Measurements from ENCODE around the gene EHMT1. TPM values are rescaled to one million over a fixed set of nuclear protein-coding genes. Genes with fewer than 3 reads are reported as not detected.

Gene EHMT1
- total RNA-seq, 1 donor from 2014 or later: 82.7 TPM

- H3K27ac ChIP-seq: peak overlapping the region; percentile 66
- DNase-seq (peak; percentile 68), ATAC-seq (peak; percentile 71)
- no peaks in the 10 kb centered on the region for H3K4me1 ChIP-seq
- H3K9me3 ChIP-seq: no peaks in the 10 kb centered on the region
- H3K27me3 ChIP-seq: no peaks in the 10 kb centered on the region
- no peak overlapping the region for H3K4me3 ChIP-seq
- intact Hi-C loops (cut with DNase I): no loop called here
- peaks cover 62% of the 10 kb centered on the region for H3K36me3 ChIP-seq
- TF ChIP-seq, protein P1, sequence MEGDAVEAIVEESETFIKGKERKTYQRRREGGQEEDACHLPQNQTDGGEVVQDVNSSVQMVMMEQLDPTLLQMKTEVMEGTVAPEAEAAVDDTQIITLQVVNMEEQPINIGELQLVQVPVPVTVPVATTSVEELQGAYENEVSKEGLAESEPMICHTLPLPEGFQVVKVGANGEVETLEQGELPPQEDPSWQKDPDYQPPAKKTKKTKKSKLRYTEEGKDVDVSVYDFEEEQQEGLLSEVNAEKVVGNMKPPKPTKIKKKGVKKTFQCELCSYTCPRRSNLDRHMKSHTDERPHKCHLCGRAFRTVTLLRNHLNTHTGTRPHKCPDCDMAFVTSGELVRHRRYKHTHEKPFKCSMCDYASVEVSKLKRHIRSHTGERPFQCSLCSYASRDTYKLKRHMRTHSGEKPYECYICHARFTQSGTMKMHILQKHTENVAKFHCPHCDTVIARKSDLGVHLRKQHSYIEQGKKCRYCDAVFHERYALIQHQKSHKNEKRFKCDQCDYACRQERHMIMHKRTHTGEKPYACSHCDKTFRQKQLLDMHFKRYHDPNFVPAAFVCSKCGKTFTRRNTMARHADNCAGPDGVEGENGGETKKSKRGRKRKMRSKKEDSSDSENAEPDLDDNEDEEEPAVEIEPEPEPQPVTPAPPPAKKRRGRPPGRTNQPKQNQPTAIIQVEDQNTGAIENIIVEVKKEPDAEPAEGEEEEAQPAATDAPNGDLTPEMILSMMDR (IDR thresholded peaks at IDR 0.05): no peak
Observed at GRCh38 chr9:137788561-137789294, 169.9 kb downstream of the EHMT1 start.

DNA sequence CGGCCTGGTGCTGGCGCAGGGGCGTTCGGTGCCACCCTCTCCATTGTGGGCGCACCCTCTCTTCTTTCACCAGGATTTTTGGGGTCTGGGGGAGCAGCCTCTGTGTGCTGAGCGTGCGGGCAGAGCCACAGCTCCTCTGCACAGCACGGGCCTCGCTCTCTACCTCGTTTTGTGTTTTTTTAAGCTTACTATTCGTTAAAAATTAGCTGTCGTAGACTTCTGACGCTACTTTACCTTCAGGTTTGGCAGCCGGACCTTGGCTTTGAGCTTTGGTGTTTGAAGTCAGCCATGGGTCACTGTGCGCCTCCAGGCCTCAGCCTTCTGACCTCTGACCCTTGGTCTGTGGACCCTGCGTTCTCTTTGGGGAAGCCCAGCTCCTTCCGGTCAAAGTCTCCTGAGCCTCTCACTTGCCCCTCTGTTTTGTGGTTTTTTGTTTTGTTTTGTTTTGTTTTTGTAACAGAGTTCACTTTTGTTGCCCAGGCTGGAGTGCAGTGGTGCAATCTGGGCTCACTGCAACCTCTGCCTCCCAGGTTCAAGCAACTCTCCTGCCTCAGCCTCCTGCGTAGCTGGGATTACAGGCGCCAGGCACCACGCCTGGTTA lies 170.6 kb downstream of the EHMT1 start:
- no peaks in the 10 kb centered on the region for H3K4me1 ChIP-seq
- peak; percentile 16 for DNase-seq
- no peak overlapping the region for H3K4me3 ChIP-seq
- TF ChIP-seq, protein P1 (IDR thresholded peaks at IDR 0.05): no peak
- peaks cover 62% of the 10 kb centered on the region for H3K36me3 ChIP-seq
- H3K27ac ChIP-seq: peak overlapping the region; percentile 31
- H3K27me3 ChIP-seq: no peaks in the 10 kb centered on the region
- intact Hi-C loops (cut with DNase I): no loop called here
- ATAC-seq: no peak
- no peaks in the 10 kb centered on the region for H3K9me3 ChIP-seq

DNA sequence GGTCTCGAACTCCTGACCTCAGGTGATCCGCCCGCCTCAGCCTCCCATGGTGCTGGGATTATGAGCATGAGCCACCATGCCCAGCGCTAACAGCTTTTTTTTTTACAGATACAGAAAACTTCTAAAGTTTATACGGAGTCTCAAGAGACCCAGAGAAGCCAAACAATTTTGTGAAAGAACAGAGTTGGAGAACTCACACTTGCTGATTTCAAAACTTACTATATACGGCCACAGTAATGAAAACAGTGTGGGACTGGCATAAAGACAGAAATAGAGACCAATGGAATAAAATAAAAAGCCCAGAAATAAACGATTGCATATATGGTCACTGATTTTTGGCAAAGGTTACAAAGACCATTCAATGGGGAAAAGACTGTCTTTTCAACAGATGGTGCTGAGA lies 173.1 kb downstream of the EHMT1 start:
- no peaks in the 10 kb centered on the region for H3K27me3 ChIP-seq
- TF ChIP-seq, protein P1 (IDR thresholded peaks at IDR 0.05): no peak
- no peaks in the 10 kb centered on the region for H3K9me3 ChIP-seq
- H3K36me3 ChIP-seq: peaks cover 73% of the 10 kb centered on the region
- H3K4me1 ChIP-seq: no peaks in the 10 kb centered on the region
- H3K4me3 ChIP-seq: no peak overlapping the region
- intact Hi-C loops (cut with DNase I): no loop called here
- ATAC-seq (no peak), DNase-seq (no peak)
- no peak overlapping the region for H3K27ac ChIP-seq

DNA sequence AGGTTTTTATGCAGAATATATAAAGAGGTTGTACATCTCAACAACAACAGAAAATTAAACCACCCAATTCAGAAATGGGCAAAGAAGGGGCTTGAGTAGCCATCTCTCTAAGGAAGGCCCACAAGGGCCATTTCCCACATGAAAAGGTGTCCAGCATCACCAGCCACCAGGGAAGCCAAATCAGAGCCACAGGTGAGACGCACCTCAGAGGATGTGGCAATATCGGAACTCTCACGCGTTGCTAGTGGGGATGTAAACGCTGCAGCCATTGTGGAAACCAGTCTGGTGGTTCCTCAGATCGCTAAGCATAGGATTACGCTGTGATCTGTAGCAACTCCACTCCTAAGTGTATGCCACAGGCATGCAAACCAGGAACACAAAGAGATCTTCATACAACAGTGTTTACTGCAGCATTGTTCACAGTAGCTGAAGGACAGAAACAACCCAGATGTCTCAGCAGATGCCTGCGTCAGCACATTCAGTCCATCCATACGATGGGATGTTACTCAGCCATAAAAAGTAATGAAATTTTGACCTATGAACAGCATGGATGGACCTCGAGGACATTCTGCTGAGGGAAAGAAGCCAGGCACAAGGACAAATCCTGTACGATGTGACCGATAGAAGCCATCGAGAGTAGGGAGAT lies 174.5 kb downstream of the EHMT1 start:
- DNase-seq: peak; percentile 19
- ATAC-seq: no peak
- no peaks in the 10 kb centered on the region for H3K27me3 ChIP-seq
- no peaks in the 10 kb centered on the region for H3K4me1 ChIP-seq
- H3K36me3 ChIP-seq: peaks cover 82% of the 10 kb centered on the region
- H3K4me3 ChIP-seq: no peak overlapping the region
- H3K9me3 ChIP-seq: no peaks in the 10 kb centered on the region
- no peak overlapping the region for H3K27ac ChIP-seq
- TF ChIP-seq, protein P1 (IDR thresholded peaks at IDR 0.05): no peak
- intact Hi-C loops (cut with DNase I): no loop called here

DNA sequence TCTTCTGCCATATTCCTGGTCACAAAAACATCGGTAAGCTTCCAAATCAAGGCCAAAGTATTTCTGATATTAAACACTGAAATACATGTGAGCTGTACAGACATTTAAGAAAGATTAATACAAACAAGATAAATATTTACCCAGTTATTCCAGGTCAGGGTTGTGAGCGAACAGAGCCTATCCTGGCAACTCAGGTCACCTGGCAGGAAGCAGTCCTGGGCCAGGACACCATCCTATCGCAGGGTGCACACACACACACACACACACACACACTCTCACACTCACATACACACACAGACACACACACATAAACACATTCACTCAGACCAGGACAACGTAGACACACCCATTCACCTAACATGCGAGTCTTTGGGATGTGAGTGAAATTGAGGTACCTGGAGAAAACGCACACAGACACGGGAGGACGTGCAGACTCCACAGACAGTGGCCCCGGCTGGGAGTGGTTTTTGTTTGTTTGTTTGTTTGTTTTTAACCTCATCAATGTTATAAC lies 176.4 kb downstream of the EHMT1 start:
- Histone ChIP-seq H3K27me3 (no peaks in the 10 kb centered on the region), H3K27ac (no peak overlapping the region), H3K36me3 (peaks cover 91% of the 10 kb centered on the region), H3K9me3 (no peaks in the 10 kb centered on the region), H3K4me3 (no peak overlapping the region), H3K4me1 (no peaks in the 10 kb centered on the region)
- DNase-seq (no peak), ATAC-seq (no peak)
- TF ChIP-seq, protein P1 (IDR thresholded peaks at IDR 0.05): no peak
- intact Hi-C loops (cut with DNase I): no loop called here

Measured in upper lobe of right lung (tissue), 1 donor.